Esophagus muscularis mucosa (tissue), 4 donors: ENCODE results near the gene SLAMF8. TPM values are rescaled to one million over a fixed set of nuclear protein-coding genes. Genes with fewer than 3 reads are reported as not detected.

Experiments
- DNase-seq: peaks from one replicate; pipeline ENCODE4 v3.0.0-alpha.2; 2017; ENCODE audit errors: extremely low spot score
- H3K27ac ChIP-seq, 4 donors: fragments of 200-600 bp; sonication (generic); replicated peaks in 1 of 4; 1 replicate in 3 of 4; 2 replicates in 1 of 4; pipeline ENCODE4 v1.5.1; 2016 to 2019; ENCODE audit warnings: mild to moderate bottlenecking in 1 of 4
- H3K27me3 ChIP-seq, 4 donors: fragments of 200-600 bp; sonication (generic); one replicate each; pipeline versions ENCODE4 v1.5.1 to v1.6.0; 2016 to 2019
- H3K36me3 ChIP-seq, 4 donors: fragments of 200-600 bp; sonication (generic); one replicate each; pipeline ENCODE4 v1.5.1; 2016 to 2019
- H3K4me1 ChIP-seq, 4 donors: fragments of 200-600 bp; sonication (generic); one replicate each; pipeline ENCODE4 v1.5.1; 2016 to 2019
- H3K4me3 ChIP-seq, 4 donors: fragments of 200-600 bp; sonication (generic); 1 replicate in 2 of 4; 2 replicates in 2 of 4; pipeline ENCODE4 v1.5.1; 2016 to 2019; ENCODE audit warnings: mild to moderate bottlenecking in 4 of 4, moderate library complexity in 1 of 4
- H3K9me3 ChIP-seq, 4 donors: fragments of 200-600 bp; sonication (generic); 1 replicate in 3 of 4; 2 replicates in 1 of 4; pipeline ENCODE4 v1.5.1; 2016 to 2019
- EP300 ChIP-seq: sonication (generic); formaldehyde crosslinking; IDR thresholded peaks from one replicate; pipeline ENCODE4 v1.6.1; 2017; ENCODE audit warnings: antibody characterized with exemption
- POLR2A ChIP-seq: fragments of 450-650 bp; IDR thresholded peaks from one replicate; pipeline ENCODE4 v1.6.1; 2017; ENCODE audit warnings: antibody characterized with exemption, moderate library complexity, mild to moderate bottlenecking, low read depth
- POLR2AphosphoS5 ChIP-seq, 2 donors: sonication (generic); formaldehyde crosslinking; IDR thresholded peaks; one replicate each; pipeline ENCODE4 v1.6.1; 2017; ENCODE audit warnings: antibody characterized with exemption in 2 of 2
- WGBS: methylation state at CpG from one replicate; pipeline ENCODE4 v1.1.5; 2018; 5-methylcytosine and 5-hydroxymethylcytosine counted together
- intact Hi-C: fragments of 100-400 bp; cut with DNase I; formaldehyde crosslinking; loops from one replicate; pipeline ENCODE4 v1.15.1; 2023
- total RNA-seq, 4 donors: library from RNA; depleted of rRNA; stranded (reverse); fragments of >200 nt; gene quantifications; one replicate each; pipeline versions ENCODE4 v1.1.0 to v1.2.1, GENCODE V29; 2016
- TF ChIP-seq, protein P1 (sequence below), 3 experiments: fragments of 200-600 bp in 2 of 3; fragments of 450-650 bp in 1 of 3; sonication (generic) in 2 of 3; IDR thresholded peaks; one replicate each; pipeline ENCODE4 v1.5.1; 2017 to 2019; ENCODE audit warnings: antibody characterized with exemption in 3 of 3, mild to moderate bottlenecking in 2 of 3, moderate library complexity in 1 of 3

SLAMF8 gene
- total RNA-seq, 4 donors from 2014 or later, result 1.9 to 8.4 (median 3.5) TPM

DNA sequence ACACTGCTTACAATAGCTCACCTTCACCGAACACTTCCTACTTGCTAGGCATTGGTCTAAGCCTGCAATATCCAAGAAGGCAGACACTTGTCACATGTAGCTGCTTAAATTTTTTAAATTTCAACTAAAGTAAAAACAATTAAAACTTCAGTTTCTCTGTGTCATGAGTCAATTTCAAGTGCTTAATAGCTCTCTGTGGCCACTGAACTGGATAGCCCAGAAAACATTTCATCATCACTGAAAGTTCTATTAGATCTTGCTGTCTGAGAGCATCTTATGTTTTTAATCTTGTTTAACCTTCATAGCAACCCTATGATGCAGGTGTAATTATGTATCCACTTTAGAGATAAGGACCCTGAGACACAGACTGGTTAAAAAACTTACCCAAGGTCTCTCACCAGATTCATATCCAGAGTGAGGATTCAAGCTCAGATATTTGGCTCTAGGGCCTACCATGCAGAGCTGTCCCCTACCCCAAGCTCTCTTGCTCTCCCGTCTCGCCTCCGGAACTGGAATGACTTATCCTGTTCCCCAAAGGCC is 27.2 kb upstream of the SLAMF8 start:
- Histone ChIP-seq H3K27ac (no peak overlapping the region), H3K27me3 (peaks cover 0 to 26% (median 0%) of the 10 kb centered on the region in 4 donors), H3K4me1 (no peaks in the 10 kb centered on the region), H3K4me3 (no peak overlapping the region), H3K9me3 (no peaks in the 10 kb centered on the region), H3K36me3 (no peaks in the 10 kb centered on the region)
- 96% methylated on average over 4 of the region's 4 CpGs for WGBS
- DNase-seq, result no peak
- TF ChIP-seq EP300 (no peak), POLR2AphosphoS5 (IDR thresholded peaks at IDR 0.05) (no peak), POLR2A (no peak)
- TF ChIP-seq, protein P1, sequence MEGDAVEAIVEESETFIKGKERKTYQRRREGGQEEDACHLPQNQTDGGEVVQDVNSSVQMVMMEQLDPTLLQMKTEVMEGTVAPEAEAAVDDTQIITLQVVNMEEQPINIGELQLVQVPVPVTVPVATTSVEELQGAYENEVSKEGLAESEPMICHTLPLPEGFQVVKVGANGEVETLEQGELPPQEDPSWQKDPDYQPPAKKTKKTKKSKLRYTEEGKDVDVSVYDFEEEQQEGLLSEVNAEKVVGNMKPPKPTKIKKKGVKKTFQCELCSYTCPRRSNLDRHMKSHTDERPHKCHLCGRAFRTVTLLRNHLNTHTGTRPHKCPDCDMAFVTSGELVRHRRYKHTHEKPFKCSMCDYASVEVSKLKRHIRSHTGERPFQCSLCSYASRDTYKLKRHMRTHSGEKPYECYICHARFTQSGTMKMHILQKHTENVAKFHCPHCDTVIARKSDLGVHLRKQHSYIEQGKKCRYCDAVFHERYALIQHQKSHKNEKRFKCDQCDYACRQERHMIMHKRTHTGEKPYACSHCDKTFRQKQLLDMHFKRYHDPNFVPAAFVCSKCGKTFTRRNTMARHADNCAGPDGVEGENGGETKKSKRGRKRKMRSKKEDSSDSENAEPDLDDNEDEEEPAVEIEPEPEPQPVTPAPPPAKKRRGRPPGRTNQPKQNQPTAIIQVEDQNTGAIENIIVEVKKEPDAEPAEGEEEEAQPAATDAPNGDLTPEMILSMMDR (IDR thresholded peaks at IDR 0.05), result no peak
- intact Hi-C loops, result loop anchor here (1.0 to 5.0 kb wide), 2 partner anchors 92 to 208 kb away; no protein-coding TSS in a partner anchor

DNA sequence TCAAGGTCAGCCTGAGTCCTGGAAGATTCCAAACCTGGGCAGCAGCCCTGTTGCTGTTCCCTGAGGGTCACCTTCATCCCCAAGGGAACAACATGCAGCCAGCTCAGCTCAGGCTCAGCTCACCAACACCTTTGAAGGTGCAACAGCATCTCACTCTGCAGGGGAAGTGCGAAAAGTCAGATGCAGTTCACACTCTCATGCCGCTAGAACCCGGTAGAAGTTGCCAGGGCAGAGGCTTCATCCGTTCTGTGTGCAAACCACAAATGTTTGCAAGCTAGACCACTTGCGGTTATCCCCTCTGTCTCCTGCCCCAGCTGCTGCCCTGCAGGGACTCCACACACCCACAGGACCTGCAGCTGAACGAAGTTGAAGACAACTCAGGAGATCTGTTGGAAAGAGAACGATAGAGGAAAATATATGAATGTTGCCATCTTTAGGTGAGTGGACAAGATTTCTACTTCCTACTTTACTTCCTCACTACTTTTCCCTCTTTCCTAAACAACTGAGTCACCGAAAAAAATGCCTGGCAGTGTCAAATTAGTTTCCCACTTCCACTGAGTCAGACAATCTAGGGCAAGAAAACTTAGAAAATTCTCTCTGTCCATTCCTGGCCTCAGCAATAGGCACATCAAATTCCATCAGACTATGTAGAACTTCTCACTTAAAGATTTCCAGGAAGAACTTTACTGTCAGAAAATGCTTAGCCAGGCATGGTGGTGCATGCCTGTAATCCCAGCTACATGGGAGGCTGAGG is 26.3 kb upstream of the SLAMF8 start:
- Histone ChIP-seq H3K36me3 (no peaks in the 10 kb centered on the region), H3K4me1 (no peaks in the 10 kb centered on the region), H3K27ac (no peak overlapping the region), H3K27me3 (peaks cover 0 to 21% (median 0%) of the 10 kb centered on the region in 4 donors), H3K9me3 (no peaks in the 10 kb centered on the region), H3K4me3 (no peak overlapping the region)
- DNase-seq, result no peak
- TF ChIP-seq POLR2A, result no peak
- TF ChIP-seq, protein P1 (IDR thresholded peaks at IDR 0.05), result no peak
- no peak for TF ChIP-seq POLR2AphosphoS5 (IDR thresholded peaks at IDR 0.05)
- no peak for TF ChIP-seq EP300
- WGBS, result 76% methylated on average over 8 of the region's 8 CpGs
- intact Hi-C loops, result no loop called here

DNA sequence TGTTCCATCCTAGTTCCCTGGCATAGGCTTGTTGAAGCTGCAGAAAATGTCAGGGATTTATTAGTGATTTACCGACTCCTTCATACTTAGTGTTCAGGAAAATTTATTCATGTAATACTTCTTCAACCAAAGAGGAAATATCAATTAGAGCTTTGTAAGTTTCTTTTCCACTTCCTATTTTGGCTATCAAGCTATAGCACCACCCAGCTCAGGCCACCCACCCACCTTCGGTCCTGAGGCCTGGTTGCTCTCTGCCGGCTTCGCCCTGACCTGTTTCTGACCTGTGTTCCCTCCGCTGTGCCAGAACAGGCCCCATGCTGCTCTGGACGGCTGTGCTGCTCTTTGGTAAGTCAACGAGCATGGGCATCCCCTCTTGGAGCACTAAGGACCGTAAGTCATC is 24.6 kb upstream of the SLAMF8 start, which contains the start of gene FCRL6:
Gene FCRL6 (plus strand): TSS at position 250 of the 400 bp plus-strand sequence. CDS start 65 bp downstream, at position 315.
- H3K27ac ChIP-seq, result no peak within 1 kb of the TSS
- no peak within 1 kb of the TSS for H3K4me3 ChIP-seq
- H3K9me3 ChIP-seq, result no peaks in the 10 kb centered on the region
- no peaks in the 10 kb centered on the region for H3K4me1 ChIP-seq
- no peaks in the 10 kb centered on the region for H3K36me3 ChIP-seq
- no peak for DNase-seq
- no peak for TF ChIP-seq POLR2AphosphoS5 (IDR thresholded peaks at IDR 0.05)
- 79% methylated on average over 8 of the region's 8 CpGs for WGBS
- intact Hi-C loops, result no loop called here
- H3K27me3 ChIP-seq, result peaks cover 0 to 16% (median 0%) of the 10 kb centered on the region in 4 donors

DNA sequence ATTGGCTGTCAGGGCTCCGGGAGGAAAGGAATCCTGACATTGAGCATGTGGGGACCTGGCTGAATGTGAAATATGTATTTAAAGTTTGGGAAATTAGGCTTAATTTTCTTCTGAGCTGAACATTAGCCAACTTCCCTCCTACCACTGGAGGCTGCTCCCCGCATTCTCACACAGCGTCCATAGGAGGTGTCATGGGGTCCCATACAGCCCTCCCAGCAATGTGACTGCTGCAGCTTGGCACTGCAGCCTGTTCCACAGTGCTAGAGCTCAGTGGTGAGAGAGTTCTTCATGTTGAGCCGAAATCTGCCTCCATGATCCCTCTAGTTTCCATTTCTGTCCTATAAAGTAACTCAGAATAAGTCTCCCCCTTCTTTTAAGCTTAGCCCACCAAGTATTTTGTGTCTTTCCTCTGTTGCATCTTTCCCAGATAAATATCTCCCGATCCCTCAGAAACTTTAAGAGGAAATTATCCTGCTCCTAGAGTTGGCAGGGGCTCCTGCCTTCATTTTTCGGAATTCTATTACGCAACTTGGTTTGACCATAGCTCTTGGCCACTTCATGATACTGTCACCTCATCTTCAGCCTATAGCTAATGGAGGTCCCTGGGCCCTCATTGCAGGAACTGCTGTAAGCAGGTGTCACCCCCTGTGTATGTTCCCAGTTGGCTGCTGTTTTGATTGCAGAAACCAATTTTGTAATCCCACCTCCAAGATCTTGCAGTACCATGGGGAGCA is 22.6 kb upstream of the SLAMF8 start:
- no peaks in the 10 kb centered on the region for H3K9me3 ChIP-seq
- H3K4me3 ChIP-seq, result no peak overlapping the region
- intact Hi-C loops, result no loop called here
- H3K4me1 ChIP-seq, result no peaks in the 10 kb centered on the region
- H3K27ac ChIP-seq, result no peak overlapping the region
- WGBS, result 74% methylated on average over 7 of the region's 7 CpGs
- H3K36me3 ChIP-seq, result no peaks in the 10 kb centered on the region
- TF ChIP-seq, protein P1 (IDR thresholded peaks at IDR 0.05), result no peak
- no peak for TF ChIP-seq POLR2A
- no peak for TF ChIP-seq POLR2AphosphoS5 (IDR thresholded peaks at IDR 0.05)
- TF ChIP-seq EP300, result no peak
- peaks cover 0 to 24% (median 0%) of the 10 kb centered on the region in 4 donors for H3K27me3 ChIP-seq
- DNase-seq, result no peak

DNA sequence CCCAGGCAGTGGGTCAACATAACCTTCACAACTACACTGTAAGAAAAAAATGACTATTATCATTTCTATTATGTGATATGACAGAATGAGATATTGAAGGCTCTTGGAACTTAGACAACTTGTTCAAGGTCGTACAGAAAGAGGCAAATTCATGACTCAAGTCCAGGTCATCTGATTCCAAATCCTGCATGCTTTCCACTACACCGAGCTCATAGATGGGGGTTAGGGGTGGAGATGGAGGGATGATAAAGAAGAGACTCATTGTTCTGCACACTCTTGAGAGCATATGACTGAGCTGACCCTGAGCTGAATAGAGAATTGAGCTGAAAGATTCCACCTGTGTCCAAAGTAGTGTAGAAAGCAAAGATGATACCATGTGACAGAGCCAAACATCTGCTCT is 21.7 kb upstream of the SLAMF8 start:
- 49% methylated on average over 2 of the region's 2 CpGs for WGBS
- intact Hi-C loops, result no loop called here
- TF ChIP-seq, protein P1 (IDR thresholded peaks at IDR 0.05), result no peak
- no peak for TF ChIP-seq POLR2AphosphoS5 (IDR thresholded peaks at IDR 0.05)
- TF ChIP-seq EP300, result no peak
- TF ChIP-seq POLR2A, result no peak
- no peak for DNase-seq
- Histone ChIP-seq H3K4me1 (no peaks in the 10 kb centered on the region), H3K36me3 (no peaks in the 10 kb centered on the region), H3K4me3 (no peak overlapping the region), H3K27ac (no peak overlapping the region), H3K27me3 (peaks cover 0 to 24% (median 0%) of the 10 kb centered on the region in 4 donors), H3K9me3 (no peaks in the 10 kb centered on the region)
